Activated CD4-positive, alpha-beta T cell treated with anti-CD3 and anti-CD28 coated beads for 48 hours (primary cell): ENCODE measurements around the gene LMAN2.
"Not testable (repeated sequence)": the region's sequence is repeated elsewhere in the genome, so short reads cannot be mapped to it uniquely, and the experiment has no call there.

Source experiments
- DNase-seq: peaks from one replicate; pipeline ENCODE4 v3.0.0-alpha.2; 2020

Gene LMAN2

DNA sequence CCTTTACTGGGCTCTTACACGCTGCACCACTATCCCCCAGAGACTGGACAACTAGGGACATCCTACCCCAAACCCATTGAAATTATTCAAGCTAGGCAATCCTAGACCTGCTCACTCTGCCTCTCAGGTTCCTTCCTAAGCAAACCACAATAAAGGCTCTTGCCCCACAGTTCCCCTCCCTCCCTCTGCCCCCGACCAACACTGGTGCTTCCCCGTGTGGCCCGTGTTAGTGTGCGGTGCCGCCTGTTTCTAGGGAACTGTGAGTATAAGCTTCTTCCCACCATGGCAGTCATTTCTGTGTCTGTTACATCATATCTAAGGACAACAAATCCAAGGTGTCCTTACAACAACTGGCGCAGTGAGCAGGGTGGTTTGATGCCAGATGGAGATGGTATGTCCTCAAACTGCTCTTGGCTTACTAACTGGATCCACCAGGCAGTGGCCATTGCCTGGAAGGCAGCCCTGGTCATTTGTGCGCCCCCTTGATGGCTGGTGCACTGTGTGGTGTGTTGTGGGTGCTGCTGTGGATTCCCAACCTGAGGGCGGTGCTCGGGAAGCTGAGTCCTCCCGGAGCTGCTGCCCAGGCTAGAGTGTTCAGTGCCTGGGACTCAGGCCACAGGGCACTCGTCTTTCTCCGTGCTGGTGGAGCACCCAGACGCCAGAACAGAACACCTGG lies 31.4 kb downstream of the LMAN2 start:
- DNase-seq: peak; percentile 46

DNA sequence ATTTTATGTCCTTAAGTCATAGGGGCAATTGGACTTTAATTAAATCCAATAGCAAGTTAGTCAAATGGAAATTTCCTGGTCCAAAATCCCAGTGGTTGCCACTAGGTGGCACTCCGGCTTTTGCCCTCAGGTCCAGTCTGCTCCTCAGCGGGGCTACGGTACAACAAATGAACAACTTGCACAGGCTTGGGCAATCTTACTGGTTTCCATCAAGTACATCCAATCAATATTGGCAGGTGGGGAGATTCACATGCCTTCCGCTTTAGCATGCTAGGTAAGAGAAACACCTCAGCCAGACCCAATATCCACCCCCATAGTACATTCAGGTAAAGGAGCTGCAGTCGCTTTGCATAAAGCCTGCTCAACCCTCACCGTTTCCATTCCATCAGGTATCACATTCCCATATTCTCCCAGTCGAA lies 33.5 kb downstream of the LMAN2 start:
- DNase-seq: peak; percentile 83

DNA sequence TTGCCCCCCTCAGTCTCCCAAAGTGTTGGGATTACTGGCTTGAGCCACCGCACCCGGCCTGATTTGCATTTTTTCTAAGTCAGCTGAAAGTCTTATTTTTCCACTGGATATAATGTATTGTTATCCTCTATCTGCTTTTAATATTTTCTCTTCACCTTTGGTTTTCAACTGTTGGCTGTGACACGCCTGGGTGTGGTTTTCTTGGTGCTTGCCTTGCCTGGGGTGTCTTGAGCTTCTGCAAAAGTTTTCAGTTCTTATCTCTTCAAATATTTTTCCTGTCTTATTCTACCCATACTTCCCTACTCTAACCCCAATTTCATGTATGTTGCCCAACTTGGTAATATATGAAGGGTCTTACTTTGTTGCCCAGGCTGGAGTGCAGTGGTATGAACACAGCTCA lies 35.5 kb downstream of the LMAN2 start:
- DNase-seq: no peak

DNA sequence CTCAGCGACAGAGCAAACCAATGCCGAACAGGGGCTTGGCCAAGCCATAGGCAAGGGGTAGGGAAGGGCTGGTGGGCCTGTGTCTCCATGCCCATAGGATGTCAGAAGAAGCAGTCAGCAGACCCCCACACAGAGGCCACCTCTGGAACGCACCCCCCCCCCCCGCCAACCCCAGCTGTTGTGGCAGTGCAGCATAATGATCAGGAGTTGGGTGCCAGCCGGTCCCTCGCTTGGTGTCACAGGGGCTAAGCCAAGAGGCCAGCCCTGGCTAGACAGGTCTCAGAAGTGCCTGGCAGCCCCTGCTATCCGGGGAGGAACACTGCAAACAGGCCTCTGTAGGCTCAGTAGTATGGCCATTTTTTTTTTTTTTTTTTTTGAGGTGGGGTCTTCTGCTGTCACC lies 36.1 kb downstream of the LMAN2 start:
- no peak for DNase-seq

DNA sequence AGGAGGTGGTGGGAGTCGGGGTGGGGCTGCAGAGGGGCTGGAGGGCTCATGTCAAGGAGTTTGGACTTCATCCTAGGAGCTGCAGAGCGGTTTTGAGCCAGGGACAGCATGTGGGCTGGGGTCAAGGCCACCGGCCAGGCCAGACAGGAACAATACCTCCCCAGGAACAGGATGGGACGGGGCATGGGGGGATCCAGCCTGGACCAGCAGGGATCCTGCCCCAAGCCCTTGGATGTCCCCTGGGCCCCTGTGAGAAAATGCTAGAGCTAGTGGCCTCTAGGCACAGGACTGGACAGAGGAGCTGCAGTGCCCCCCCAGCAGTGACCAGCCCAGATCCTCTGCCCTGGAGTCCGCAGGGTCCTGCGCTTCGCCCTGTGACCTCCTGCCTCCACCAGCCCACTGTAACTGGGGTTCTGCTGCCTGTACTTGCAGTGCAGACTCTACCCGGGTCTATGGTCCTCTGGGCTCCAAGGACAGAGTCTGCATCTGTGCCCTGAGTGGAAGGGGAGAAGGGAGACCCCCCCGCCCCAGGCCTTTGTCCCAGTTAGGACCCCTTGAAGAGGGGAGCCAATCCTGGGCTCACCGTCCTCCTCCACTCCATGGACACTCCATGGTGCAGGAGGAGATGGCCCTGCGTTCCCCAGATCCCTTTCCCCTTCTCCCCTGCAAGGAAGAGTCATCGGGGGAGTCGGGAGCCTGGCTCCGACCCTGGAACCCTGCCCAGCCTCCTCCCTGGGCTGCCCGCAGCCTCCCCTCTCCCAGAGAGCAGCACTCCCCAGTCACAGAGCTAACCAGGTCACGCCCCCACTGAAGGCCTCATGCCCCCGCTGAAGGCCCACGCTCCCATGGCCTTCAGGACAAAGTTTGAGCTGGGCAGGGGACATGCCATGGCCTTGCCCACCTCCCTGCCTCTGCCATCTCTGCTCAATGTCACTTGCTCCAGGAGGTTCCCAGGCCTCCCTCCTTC lies 36.8 kb downstream of the LMAN2 start:
- no peak for DNase-seq

DNA sequence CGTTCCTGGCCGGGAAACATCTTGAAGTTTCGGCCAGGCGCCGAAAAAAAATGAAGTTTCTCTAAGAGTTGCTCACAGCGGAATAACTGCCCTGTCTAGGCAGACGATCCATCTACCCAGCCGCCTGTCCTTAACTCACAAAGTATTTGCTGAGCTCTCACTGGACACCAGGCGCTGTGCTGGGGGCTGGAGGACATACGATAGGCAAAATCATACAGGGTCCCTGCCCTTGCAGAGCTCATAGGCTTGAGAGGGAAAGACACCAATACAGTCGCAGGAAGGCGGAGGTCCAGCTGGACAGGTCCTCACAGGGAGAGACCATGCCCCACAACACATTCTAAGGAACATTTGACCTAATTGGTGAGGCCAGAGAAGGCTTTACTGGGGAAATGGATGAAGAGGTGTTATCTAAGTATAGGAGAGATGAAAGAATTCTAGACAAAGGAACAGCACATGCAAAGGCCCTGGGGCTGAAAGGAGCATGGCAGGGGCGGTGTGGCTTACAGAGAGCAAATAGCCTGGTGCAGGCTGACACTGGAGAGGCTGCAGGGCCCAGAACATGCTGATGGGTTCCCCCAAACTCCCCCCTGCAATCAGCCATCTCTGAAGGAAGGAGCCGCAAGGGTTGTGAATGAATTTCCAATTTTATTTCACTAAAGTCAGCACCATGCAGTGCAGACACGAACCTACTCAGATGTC lies 37.8 kb downstream of the LMAN2 start:
- no peak for DNase-seq

DNA sequence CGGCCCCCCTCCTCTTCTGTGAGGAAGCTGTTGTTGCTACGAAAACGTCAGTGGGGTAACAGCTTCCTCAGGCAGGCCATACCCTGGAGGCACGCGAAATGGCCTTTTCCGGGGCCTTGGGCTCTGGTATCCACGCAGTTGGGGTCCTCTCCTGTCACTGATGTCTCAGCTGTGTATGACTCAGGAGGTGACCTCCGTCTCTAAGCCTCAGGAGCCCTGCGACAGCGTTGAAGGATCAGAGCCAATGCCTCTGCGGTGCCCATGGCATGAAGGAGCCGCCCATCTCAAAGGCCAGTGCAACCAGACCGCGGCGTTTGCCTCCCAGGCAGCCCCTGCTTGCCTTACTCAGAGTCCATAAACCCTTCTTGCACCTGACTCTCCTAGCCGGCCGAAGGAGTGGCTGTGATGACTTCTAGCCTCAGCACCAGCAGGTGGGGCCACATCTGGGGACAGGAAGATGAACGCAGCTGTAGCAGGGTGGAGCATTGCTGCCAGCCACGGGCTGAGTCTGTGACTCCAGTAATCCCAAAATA lies 38.8 kb downstream of the LMAN2 start:
- DNase-seq: peak; percentile 73

DNA sequence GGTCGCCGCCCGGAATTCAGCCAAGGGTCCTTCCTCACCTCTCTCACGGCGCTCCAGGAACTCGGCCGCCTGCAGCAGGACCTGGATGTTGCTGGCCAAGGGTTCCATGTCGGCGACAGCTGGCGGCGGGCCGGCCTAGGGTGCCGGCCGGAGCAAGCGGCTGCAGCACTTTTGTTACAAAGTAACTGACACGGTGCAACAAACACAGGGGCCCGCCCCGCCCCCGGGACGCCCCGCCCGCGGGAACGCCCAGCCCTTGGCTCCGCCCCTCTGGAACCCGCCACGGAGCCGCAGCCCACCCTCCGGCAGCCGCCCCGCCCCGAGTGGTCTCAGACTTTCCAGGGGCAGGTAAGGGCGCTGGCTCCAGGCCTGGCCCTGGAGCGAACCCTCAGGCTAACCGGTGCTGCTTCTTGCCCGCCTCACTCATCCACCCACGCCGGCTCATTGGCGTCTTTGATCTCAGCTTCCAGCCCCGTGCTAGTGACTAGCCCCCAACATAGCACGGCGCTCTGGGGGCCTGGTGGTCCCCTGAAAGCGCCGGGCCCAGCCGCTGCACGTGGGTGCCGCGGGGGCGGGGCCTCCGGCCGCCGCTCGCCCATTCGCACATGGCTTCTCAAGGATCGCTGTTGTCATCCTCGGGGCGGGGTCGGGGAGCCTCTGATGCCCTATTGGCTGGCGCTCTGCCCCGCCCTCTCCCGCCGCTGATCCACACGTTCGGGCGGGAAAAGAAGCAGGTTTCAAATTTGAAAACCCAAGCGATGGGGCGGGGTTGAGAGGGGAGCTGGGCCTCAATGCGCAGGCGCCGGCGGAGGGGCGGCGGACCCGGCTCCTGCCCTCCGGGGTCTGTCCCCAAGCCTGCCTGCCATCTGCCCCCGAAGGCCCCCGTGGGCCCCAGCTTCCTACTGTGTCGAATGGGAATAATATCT lies 39.5 kb downstream of the LMAN2 start, which contains the start of gene MXD3:
Gene MXD3, minus strand, starts transcription at position 176 of the 926 bp plus-strand sequence. Its CDS starts 68 bp downstream, at position 108.
- DNase-seq: peak; percentile 99

DNA sequence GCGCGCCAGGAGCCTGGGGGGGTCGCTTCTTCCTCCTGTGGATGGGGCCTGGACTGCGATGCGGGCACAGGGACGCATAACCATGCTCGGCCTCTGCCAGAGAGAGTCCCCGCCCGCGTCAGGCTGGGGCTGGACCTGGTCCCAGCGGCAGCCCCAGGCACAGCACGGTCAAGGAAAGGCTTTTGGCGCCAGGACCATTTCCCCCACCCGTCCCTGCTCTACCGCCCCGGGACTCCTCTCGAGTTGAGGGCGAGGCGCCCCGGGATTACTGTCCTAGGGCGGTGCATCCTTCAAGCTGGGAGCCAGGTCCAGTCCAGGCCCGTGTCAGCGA lies 40.1 kb downstream of the LMAN2 start:
- DNase-seq: no peak

DNA sequence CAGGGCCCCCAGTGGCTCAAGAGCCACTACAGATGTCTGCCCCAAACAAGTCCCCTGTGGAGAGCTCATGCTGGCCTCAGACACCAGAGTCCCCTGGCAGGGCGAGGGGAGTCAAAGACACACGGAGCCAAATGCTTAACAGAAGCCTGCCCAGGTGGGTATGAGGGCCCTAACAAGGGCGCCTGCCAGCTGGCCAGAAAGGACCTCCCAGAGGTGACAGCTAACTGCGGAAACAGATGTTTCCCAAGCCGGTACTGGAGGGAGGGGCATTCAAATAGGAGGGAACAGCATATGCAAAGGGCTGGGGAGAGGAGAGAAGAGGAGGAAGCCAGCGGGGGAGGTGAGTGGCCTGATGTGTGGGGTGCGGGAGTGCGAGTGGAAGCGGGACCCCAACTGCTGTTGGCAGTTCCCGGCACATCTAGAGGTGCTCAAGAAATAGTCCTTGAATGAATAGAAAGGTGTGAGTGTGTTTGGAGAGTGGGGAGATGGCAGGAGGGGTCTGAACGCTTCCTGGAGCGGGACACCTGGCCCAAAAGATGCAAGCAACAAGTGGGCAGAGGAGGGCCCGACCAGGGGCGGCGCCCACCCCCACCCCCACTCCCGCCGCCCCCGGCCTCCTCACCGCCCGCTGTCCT lies 40.6 kb downstream of the LMAN2 start:
- no peak for DNase-seq

DNA sequence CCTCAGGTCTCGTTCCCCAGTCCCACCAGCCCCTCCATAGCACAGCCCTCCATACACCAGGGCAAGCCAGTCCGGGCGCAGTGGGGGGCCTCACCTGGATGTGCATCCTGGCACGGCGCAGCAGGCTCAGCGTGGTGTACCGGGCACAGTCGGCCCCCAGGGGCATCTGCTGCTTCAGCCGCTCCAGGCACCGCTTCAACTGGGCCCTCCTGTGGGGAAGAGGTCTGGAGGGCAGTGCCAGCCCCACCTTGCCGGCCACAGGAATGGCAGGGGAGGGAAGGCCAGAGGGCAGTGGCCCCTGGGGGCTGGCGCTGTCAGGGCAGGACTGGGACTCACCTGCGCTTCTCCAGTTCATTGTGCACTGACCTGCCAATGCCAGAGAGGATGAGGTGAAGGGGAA lies 41.1 kb downstream of the LMAN2 start:
- no peak for DNase-seq

DNA sequence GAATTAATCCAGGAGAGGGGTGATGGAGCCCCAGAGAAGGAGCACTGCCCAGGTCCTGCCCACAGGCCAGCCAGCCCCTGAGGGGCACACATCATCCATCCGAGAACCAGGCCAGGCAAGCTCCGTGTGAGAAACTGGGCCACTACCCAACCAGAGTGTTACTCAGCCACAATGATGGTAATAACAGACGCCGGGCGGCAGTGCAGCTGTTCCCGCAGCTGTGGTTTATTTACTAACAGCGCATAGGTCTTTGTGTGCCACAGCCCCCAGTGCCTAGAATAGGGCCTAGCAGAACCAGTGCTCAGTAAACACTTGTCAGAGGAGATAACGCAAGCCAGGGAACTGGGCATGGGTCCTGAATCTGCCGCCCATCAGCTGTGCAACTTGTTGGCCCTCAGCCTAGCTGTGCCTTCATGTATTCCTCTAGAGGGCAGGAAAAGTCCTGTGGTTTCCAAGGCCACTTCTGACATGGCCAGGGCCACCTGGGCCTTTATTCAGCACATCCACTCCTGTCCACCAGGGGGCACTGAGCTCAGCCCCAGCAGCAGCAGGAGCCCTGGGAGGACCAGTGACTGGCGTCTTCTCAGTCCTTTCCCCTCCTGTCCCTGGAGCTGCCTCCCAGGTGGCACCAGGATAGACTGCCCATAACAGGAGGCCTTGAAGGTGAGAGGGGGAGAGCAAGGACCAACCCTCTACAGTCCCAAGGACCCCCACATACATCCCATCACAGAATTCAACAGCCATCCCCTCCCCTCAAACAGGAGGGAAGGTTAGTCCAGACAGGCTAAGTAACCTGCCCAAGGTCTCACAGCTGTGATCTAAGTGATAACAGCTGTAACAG lies 41.9 kb downstream of the LMAN2 start:
- DNase-seq: peak; percentile 83

DNA sequence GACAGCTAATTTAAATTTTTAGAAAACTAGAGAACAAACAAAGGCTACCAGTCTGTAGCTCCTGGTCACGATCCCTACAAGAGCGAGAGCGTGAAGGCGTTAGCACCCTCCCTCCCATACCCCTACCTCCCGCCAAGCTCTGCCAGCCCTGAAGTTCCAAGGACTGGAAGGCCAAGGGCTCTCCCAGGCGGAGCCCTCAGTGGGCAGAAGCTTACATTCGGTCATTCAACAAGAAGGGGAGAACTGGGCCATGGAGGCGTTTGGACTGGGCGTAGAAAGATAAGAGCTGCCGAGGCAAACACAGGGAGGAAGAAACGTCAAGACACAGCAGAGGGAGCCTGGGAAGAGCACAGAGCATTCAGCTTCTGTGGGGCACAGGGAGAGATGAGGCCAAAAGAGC lies 42.7 kb downstream of the LMAN2 start:
- DNase-seq: no peak

DNA sequence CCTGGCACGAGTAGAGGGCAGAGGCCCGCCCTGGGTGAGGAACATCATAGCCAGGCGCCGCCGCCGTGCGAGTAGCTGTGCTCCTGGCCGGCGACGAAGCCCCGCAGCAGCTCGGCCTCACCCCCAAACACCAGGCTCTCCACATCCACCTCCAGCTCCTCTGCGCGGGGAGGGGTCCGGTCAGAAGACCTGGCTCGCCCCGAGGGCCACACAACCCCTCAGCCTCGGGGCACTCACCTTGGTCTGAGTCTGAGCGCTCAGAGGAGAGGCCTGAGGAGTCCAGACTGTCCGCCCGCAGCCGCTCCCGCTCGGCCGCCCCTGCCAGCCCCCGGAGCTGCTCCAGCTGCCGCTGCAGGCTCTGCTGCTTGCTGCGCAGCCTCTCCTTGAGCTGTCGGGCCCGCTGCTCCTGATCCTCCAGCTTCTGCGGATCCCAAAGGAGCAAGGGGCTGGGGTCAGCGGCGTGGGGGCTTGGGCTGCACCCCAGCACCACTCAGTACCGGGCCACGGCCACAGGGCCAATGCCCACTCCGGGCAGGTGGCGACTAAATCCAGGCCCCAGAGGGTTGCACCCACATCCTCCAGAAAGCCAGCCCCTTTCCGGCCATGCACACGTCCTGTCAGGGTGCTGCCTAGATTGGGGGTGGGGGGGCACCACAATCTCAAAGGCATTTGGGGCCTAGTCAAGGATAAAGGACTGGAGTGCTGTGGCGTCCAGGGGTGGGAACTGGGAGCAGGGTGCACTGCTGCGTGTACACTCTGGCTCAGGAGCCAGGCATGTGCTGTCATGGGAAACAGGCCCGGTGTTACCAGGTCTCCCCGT lies 43.7 kb downstream of the LMAN2 start:
- no peak for DNase-seq

DNA sequence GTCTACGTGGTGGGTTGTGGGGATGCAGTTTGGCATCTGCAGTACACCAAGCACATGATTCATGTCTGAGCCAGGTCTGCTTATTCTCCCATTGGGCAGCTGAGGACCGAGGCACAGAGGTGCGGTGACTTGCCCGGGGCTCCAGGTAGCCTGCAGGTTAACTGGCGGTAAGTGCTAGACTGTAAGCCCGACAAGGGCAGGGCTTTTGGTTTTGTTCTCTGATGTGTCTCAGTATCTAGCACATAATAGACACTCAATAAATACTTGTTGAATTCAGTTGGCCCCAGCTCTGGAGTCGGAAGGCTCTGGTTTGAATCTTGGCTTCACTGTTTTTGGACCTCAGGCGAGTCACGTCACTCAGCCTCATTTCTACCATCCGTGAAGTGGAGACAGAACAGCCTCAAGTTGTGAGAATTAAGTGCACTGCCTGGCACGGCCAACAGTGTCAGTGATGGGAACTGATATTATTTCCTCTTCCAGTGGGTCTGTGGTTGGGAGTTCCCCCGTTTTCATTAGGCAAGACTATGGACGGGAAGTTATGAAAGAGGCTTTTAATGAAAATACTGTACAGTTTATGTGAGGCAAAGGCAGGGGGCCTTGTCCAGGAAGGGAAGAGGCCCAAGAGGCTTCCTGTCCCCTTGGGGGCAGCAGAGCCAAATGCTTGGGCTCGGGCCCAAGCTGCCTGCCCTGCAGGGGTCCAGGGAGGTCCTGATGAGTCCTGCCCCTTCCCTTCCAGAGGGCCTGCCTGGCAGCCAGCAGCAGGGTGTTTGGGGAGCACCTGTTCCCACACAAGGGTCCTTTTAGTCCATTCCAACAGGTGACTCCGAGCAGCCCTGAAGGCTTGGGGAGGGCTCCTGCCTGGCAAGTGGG lies 44.6 kb downstream of the LMAN2 start:
- no peak for DNase-seq

DNA sequence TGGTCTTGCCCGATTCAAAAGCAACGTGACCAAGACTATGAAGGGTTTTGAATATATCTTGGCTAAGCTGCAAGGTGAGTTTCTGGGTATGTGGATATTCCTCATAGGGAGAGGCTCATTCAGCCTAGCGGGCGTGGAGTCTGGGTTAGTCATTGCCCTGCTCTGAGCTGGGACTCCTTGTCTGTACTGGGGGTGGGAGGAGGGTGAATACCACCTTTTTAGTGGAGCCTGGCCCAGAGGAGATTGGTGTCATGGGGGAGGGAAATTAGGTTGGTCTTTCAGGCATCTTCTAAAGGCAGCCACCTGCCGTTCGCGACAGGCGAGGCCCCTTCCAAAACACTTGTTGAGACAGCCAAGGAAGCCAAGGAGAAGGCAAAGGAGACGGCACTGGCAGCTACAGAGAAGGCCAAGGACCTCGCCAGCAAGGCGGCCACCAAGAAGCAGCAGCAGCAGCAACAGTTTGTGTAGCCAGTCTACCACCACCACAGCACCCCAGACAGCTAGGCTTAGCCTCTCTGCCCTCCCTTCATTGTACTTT lies 45.3 kb downstream of the LMAN2 start:
- not testable (repeated sequence) for DNase-seq

DNA sequence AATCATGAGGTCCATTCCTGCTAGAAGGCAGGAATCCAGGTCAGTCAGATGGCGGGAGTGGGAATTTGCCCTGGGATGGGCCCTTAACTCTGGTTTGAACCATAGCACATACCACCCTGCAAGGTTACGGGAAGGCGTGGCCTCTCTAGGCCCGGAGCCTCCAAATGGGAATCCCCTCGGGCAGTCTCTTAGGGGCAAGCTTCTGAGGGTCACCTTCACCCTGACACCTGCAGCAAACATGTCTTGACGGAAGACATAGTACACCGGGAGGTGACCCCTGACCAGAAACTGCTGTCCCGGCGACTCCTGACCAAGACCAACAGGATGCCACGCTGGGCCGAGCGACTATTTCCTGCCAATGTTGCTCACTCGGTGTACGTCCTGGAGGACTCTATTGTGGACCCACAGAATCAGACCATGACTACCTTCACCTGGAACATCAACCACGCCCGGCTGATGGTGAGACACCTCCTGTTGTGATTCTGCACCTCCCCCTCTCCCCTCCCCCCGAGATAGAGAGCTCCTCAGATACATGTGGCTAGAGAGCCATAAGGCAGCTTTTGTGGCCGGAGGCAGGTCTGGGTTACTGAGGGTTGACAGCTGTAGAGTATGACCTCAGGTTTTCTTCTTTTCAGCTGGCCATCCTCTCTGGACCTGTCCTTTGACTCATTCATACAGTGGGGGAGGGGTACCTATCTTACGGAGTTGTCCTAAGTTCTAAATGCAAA lies 46.9 kb downstream of the LMAN2 start:
- DNase-seq: peak; percentile 54

DNA sequence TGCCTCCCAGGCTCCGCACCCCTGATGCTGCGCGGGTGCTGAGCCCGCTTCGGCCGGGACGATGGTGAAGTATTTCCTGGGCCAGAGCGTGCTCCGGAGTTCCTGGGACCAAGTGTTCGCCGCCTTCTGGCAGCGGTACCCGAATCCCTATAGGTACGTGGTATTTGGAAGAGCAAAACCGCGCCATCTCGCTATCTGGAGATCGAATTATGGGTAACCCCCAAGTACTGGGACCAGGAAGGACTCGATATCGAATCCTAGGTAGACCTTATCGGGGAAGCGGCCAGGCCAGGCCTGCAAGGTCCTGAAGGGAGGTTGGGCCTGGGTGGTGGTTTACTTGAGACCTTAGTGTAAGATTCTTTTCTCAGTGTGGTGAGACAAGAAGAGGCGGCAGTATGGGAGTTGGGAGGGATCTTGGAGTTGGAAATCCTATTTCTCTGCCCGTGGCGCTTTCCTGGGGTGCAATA lies 47.5 kb downstream of the LMAN2 start:
- no peak for DNase-seq
